HG03558 (cell line): ENCODE data around the gene TMEM135.

Experiments used
- ATAC-seq: cut with Tn5 transposase; IDR thresholded peaks from one replicate; pipeline ENCODE4 v1.9.1; 2021; ENCODE audit warnings: moderate number of reproducible peaks; ENCODE audit not compliant: unreplicated experiment; ENCODE audit errors: extremely low read depth

Gene TMEM135

DNA sequence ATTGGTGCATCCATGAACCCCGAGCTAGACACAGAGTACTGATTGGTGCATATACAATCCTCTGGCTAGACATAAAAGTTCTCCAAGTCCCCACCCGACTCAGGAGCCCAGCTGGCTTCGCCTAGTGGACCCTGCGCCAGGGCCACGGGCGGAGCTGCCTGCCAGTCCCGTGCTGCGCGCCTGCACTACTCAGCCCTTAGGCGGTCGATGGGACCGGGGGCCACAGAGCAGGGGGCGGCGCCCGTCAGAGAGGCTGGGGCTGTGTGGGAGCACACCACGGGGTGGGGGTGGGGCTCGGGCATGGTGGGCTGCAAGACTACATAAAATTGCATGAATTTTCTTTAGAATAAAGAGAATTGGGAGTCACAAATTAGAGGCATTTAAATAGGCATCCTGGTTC is 248.6 kb downstream of the TMEM135 start:
- ATAC-seq = no peak

DNA sequence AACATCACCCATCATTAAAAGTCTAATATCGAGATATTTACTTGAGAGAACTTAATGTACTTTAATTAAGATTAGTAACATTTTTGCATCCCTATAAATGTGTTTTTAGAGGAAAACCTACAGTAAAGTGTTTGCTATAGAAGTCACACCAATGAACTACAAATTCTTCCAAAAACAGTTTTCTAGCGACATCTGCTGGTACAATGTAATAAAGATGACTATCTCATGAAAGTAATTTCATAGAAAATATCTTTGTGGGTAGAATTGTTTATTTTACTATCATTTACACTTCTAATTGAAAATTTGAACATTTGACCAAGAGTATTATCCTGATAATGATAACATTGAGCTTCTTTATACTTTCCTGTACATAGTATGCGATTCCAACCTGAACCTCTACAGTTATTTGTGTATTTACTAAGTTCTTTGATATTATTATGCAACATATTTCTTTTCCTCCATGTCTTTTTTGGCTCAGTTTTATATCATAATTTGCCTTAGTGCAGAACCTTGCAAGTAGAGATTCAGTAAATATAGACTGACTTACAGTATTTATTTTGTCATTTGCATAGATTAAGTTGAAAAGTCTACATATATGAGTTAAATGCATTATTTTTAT is 252.7 kb downstream of the TMEM135 start:
- ATAC-seq = no peak

DNA sequence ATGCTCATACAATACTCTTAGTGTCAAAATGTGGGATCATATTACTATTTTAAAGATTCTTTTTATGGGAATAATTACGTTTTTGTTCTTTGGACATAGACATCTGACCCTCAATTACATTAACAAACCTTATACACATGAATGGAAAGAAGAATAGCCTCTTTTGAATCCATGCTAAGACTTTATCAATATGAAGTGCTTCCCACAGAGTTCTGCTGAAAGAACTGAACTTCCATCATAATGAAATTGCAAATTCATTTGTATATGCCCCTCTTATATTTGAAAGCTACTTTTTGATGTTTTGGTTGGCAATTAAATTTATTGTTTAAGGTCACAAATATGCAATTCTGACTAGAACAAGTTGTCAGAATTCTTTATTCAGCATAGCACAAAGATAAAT is 254.9 kb downstream of the TMEM135 start:
- ATAC-seq = no peak

DNA sequence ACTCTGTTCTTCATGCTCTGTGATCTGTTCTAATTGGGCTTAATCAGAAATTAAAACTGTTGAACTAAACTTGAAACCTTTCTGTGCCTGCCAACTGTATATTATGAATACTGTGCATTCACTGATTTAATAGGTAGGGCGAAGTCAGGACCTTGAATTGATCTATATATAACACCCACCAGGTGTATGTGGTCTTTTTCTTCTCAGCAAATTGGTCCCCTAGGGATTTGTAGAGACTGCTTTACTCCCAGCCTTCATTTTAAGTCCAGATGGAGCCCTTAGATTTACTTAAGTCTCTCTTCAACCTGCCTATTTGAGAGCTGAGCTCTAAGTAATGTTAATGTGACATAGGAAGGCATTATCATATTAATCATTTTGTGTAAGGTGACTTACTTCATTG is 257.5 kb downstream of the TMEM135 start:
- ATAC-seq = no peak

DNA sequence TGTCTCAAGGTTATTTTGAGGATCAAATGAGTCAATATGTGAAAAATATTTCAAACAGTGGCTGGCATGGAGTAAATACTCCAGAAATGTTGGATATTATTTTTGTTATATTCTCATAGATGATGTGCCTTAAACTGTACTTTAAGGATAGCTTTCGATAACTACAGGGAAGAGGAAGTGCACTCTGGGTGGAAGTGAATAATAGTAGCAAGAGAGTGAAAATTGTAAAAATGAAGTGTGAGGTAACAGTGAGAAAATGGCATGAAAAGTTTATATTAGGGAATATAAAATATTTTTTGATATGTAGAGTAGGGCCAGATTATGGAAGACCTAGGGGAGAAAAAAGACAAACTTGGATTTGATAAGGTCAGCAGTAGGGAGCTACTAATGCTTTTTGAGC is 258.9 kb downstream of the TMEM135 start:
- ATAC-seq = no peak

DNA sequence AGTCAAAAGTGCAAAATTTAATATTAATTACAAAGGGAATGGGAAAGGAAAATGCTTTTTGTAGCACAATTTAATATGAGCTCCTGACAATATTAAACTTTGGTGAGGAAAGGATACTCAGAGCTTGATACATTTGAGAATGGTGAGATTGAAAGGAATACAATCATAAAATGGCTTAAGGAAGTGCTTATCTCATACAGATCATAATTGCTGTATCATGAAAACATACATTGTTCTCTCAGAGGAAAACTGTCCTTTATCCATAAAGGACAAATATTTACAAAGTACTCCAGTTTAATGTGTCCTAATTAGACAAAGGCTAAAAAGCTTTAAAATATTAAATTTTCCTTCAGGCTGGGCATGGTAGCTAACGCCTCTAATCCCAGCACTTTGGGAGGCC is 260.4 kb downstream of the TMEM135 start:
- no peak for ATAC-seq

DNA sequence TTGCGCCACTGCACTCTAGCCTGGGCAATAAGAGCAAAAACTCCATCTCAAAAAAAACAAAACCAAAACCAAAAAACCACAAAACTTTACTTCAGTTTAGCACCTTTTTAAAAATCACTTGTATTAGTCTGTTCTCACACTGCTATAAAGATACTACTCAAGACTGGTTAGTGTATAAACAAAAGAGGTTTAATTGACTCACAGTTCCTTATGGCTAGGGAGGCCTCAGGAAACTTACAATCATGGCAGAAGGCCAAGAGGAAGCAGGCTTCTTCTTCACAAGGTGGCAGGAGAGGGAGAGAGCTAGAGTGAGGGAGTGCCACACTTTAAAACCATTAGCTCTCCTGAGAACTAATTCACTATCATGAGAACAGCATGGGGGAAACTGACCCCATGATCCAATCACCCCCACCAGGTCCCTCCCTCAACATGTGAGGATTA is 261.3 kb downstream of the TMEM135 start:
- ATAC-seq = no peak

DNA sequence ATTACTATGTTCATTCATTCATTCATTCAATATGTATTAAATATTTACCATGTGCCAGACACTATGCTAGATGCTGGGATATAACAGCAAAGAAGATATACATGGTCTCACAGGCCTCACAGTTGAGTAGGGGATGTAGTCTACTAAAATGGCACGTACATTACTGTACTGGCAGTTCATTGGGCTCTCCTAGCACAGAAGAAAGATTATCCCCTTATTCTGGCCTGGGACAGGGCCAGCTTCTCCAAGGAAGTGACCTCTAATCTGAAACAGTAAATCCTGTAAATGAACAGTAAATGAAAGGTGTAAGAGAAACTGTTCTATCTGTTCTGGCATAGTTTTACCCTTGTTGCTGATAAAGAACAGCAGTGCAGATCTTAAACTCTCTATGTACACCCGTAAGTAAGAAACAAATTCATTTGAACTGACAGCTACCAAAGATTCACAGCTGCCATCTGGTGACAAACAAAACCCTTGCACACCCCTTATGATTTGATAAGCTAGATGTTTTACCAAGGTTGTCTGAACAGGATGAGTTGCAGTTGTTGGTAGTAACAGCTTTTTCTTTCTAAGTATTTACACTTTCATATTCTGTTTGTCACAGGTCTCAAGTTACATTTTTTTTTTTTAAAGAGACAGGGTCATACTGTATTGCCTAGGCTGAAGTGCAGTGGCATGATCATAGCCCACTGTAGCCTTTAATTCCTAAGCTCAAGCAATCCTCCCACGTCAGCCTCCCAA is 263.1 kb downstream of the TMEM135 start:
- ATAC-seq = peak; percentile 43

DNA sequence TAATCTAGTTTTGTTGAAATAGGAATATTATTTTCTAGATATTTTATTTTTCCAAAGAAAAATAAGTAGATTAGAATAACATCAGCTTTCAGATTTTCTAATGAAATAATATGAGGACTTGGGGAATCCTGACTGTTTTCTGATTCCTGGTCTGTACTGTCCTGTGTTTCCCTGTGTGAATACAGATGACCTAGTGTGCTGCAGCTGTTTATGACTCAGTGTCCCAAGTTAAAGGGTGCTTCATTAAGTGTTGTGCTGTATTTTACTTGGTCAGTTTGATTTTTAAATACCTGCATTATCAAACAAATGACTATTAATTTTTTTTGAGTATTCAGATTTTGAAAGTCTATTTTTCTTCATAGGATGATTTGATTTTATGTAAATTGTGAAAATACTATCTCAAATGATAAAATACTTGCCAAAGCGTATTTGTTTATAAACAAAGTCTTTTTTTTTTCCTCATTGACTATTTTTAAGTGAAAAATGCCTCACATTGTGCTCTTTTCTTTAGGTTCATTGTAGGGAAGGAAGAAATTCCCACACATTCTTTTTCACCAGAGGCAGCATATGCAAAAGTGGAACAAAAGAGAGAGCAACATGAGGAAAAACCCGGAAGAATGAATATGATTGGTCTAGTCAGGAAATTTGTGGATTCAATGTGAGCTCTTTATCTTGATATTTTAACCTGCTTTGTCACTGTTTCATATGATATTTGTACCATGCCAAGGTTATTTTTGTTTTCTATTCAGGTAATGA is 264.2 kb downstream of the TMEM135 start:
- no peak for ATAC-seq

DNA sequence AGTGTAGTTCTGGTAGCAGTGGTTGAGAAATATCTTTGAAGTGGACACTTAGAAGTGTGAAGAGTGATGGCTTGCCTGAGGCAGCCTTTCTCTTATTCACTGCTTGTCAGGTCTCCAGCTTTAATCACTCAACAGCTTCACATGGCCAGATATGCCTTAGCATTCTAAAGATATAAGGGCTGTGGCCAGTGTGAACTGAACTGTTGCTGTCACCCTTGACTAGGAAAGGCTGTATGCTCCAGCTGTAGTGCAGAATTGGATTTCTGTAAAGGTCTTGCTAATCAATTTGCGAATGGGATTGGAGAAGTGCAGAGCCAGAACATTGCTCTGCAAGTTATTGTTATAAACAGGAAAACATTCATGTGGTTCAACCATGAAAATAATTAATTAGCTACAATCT is 266.7 kb downstream of the TMEM135 start:
- no peak for ATAC-seq

DNA sequence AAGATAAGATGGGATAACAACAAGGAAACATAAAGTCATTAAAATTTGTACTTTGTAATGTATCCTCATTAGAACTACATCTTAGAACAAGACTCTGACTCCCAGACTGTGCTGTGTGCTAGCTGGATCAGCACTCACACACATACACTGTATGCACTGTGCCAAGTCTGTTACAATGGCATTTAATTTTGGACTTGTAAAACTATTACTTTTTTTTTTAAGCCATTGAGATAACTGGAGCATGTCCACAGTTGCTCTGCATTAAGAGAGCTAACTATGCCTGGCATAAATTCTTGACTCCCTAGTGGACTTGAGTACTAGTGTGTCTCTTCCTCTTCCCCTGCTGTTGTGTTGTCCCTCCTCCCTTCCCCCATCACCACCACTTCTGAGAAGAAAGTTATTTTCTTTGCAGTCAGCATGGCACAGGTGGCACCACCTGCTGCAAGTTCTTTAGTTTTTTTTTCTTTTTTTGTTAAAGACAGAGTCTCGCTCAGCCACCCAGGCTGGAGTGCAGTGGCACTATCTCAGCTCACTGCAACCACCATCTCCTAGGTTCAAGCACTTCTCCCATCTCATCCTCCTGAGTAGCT is 268.6 kb downstream of the TMEM135 start:
- ATAC-seq = no peak

DNA sequence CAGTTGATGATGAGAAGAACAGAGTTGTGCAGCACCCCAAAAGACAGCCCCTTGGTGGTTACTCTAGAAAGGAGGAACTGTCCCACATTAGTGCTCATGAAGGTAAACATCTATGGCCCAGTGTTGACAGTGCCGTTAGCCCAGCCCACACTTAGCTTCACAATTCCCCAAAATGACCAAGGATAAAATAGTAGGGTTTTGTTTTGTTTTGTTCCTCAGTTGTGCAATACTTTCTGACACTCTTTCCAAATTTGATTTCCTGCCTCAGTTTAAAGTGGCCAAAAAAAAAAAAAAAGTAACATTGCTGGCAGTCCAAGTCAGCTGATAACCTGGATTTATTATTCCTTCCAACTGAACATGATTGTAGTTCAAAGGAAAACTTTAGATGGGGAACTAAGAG is 269.4 kb downstream of the TMEM135 start:
- no peak for ATAC-seq

DNA sequence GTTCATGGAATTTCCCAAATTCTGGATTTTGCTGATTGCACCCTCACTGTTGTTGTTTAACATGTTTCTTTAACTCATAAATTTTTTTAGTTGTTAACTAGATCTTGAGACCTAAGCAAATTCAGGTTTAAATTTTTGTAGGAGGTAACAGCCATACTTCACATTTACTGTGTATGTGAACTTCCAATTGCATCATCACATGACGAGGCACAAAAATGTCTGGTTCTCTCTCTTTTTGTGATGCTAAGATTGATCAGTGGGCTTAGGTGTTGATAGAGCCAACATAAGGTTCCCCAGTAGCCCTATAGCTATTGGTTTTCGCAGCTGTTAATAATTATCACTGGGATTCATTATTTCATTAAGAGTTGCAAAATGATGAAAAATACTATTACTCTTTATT is 277.5 kb downstream of the TMEM135 start:
- ATAC-seq = no peak

DNA sequence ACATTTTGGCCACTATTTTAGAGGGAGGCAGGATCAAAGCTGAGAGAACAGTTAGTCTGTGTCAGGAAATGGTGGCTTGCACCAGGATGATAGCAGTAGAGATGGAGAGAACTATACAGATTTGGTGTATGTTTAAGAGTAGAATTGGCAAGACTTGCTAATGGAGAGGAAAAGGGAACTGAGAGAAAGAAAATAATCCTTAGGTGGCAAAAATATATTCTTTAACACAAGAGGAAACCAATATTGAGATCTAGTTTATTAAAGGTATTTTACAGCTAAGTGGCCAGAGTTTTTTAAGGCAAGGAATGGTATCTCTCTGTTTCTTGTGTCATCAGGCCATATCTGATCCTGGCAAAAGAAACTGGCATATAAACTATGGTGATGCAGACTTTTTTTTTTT is 278.8 kb downstream of the TMEM135 start:
- no peak for ATAC-seq

DNA sequence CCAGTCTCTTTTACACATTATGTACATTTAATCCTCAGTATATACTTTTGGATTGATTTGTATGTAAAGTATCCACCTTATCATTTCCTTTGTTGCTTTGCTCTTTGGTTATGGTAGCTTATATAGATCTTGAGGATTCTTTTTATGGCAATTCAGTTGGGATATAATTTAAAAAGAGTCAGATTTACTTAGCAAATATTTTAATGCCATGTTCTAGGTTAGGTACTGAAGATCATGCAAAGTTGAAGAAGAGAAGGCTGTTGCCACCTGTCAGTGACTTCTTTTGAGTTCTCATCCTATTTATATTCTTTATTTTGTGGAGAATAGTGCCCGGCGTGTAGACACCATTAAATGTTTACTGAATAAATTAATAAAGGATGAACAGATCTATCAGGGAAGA is 279.7 kb downstream of the TMEM135 start:
- ATAC-seq = no peak

DNA sequence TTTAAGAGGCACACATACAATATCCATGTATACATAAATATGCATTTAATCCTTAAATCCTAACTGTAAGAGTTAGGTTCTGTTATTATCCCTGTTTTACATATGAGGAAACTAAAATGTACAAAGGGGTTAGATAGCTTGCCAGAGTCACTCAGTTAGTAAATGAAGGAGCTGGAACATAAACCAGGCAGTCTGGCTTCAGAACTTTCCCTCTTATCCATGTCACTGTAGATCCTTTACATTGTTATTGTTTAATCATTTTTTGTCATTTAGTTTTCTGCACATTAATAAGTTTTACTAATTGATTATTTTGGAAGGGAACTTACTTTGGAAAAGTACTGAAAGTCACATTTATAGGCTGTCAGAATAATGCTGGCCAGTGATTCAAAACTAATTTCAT is 282.4 kb downstream of the TMEM135 start:
- no peak for ATAC-seq

DNA sequence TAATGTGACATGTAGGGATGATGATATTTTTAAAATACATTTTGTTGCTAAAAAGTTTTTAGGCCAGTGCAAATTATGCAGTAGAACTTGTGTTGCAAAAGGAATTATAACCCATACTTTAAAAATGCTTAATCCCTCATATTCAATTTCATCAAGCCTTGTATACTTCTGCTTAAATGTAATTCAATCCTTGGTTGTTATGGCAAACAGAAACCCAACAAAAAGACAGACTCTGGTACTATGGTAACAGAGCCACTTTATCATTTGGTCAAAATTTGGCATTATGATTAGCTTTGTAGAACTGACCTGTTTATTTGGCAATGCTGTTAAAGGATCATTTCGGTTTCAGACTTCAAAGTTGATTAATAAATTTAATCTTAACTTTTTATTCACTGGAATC is 284.8 kb downstream of the TMEM135 start:
- no peak for ATAC-seq

DNA sequence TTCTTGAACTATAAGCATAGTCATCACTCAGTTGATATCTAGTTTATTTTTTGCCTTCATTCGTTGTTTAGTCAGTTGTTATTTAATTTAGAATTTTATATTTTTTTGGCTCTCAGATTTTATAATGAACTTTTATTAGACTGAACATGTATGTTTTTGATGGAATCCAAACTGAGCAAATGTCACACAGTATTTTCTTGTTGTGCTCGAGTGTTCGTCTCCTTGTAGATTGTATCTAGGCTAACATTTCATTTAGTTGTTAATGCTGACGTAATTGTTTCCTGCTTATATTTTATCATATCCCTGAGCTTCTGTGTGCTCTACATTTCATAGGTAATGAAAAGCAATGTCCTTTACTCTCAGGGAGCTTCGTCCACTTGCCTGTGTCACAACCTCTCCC is 286.2 kb downstream of the TMEM135 start:
- no peak for ATAC-seq

DNA sequence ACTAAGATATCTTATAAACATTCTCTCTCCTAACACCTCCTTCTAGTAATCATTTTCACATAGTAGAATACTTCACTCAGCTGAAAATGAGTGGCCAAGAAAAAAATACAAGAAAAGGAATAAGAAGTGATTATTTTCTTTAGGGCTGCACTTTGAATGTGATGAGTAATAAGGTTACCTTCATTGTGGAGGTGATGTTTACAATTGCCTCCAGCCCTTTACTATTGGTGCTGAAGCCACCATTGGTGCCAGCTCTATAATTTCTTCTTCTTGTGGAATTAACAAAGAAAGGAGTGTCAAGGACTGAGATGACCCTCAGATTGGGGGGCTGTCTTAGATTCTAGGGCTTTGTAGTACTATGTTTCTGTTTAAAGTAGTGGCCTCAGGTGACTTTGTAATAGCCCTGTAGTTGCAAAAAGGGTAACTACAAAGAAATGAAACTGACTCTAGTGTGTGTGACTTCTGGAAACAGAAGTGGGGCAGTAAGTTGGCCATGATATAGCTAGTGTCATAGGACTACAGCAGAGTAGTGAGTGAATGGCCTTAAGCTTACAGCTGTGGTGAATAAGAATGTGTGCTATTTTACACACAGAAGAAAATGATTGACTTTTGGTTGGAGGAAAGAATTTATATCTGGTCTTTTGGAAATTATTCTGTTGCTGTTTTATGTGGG is 287.2 kb downstream of the TMEM135 start:
- no peak for ATAC-seq

DNA sequence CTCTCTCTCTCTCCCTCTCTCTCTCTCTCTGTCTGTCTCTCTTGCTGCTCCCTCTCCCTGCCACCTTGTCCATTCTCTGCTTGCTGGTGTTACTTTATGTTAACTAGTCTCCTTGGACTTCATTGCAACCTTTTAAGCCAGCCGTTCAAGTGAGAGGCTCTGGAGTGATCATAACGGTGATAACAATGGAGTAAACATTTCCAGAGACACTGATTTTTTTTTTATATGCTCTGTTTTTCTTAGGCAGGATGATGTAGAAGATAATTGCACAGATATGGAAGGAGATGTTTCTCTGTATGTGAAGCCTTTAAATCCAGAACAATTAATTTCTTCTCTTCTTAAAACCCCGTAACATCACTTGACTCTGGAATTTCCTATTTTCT is 287.7 kb downstream of the TMEM135 start:
- ATAC-seq = no peak

DNA sequence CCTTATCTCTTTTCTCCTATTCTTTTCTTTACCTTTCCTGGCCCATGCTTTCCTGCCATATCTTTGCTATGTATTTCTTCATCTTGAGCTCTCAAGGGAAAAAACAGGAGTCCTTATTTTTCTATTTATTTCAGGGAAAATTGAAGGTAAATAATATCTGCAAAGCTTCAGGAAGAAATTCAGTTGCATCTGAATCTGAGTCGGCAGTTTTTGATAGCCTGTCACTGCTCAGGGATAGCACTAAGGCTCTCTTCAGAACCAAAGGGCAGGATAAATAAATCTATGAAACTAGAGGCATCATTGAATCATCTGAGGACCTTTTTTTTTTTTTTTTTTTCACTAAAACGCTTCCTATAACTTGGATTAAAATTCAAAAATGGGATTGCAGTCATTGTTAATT is 288.9 kb downstream of the TMEM135 start:
- ATAC-seq = no peak
